ELF-1 (cell line): Measurements from ENCODE around the gene CALR3.
A peak's percentile ranks its signal among the peaks of the same experiment; 100 is the strongest.
"Not testable (repeated sequence)": the region's sequence is repeated elsewhere in the genome, so short reads cannot be mapped to it uniquely, and the experiment has no call there.

Source experiments
- DNase-seq: peaks from one replicate; pipeline ENCODE4 v3.0.0-alpha.2; 2016; ENCODE audit warnings: low read depth, low spot score

CALR3 gene

GRCh38 chr19:16497042-16497441 is 1.1 kb upstream of the CALR3 start:
- no peak for DNase-seq

DNA sequence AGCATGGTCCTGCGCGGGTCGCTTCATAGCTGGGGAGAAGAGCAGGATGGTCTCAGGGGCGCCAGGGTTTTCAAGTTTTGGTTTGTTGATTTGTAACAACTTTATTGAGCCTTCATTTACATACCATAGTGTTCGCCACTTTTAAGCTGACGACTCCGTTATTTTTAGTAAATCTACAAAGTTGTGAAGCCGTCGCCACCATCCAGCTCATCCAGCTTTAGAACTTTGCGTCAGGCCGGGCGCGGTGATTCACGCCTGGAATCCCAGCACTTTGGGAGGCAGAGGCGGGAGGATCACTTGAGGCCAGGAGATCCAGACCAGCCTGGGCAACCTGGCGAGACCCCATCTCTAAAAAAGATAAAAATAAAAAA is 631 bp upstream of the CALR3 start:
- DNase-seq = no peak

- not testable (repeated sequence) for DNase-seq
Measured at GRCh38 chr19:16486476-16486875, 9.5 kb downstream of the CALR3 start.

DNA sequence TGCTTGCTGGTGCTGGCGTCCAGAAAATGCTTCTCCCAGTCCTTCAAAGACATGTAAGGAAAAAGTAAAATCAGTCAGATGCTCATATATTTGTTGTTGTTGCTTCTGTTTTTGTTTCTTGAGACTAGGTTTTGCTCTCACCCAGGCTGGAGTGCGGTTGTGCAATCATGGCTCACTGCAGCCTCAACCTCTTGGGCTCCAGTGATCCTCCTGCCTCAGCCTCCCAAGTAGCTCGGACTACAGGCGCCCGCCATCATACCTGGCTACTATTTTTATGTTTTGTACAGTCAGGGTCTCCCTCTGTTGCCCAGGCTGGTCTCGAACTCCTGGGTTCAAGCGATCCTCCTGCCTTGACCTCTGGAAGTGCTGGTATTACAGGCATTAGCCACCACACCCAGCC is 13.2 kb downstream of the CALR3 start:
- DNase-seq = no peak

DNA sequence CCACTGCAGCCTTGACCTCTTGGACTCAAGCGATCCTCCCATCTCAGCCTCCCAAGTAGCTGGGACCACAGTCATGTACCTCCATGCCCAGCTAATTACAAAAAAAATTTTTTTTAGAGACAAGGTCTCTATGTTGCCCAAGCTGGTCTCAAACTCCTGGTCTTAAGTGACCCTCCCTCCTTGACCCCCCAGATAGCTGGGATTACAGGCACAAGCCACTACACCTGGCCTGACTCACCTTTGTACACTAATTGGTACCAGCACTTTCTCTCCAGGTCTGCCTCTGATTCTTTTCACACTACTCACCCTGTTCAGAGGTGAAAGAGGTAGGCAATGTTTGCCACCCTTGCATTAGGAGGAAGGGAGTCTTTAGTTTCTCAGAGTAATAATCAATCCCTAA is 18.7 kb downstream of the CALR3 start:
- no peak for DNase-seq

- peak; percentile 49 for DNase-seq
Measured at GRCh38 chr19:16476401-16476800, 19.6 kb downstream of the CALR3 start.

GRCh38 chr19:16473875-16474392 is 22.0 kb downstream of the CALR3 start:
- DNase-seq = no peak

GRCh38 chr19:16472992-16473391 is 23.0 kb downstream of the CALR3 start:
- no peak for DNase-seq

DNA sequence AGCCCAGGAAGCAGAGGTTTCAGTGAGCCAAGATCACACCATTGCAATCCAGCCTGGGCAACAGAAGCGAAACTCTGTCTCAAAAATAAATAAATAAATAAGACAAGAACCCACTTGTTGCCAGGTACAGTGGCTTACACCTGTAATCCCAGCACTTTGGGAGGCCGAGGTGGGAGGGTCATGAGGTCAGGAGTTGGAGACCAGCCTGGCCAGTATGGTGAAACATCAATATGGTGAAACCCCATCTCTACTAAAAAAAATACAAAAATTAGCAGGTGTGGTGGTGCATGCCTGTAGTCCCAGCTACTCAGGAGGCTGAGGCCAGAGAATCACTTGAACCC is 23.4 kb downstream of the CALR3 start:
- not testable (repeated sequence) for DNase-seq

GRCh38 chr19:16470911-16471811 is 24.8 kb downstream of the CALR3 start:
- DNase-seq = peak; percentile 29

GRCh38 chr19:16470541-16470910 is 25.4 kb downstream of the CALR3 start:
- DNase-seq = no peak

DNA sequence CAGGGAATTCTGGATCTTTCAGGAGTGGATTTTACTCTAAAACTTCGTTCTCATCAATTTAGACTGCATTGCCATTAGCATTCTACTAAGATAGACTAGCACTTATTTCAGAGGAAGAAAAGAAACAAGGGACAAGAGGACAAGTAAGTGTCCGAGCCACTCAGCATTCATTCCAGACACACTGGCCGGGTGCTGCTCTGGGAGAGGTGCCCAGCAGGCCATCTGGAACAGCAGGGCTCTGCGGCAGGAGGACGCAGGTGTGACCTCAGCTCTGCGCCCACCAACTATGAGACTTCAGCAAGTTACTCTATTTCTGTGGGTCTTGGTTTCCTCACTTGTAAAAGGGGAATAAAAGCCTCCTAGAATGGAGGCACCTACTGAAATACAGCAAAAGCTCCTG is 28.4 kb downstream of the CALR3 start:
- DNase-seq = no peak

DNA sequence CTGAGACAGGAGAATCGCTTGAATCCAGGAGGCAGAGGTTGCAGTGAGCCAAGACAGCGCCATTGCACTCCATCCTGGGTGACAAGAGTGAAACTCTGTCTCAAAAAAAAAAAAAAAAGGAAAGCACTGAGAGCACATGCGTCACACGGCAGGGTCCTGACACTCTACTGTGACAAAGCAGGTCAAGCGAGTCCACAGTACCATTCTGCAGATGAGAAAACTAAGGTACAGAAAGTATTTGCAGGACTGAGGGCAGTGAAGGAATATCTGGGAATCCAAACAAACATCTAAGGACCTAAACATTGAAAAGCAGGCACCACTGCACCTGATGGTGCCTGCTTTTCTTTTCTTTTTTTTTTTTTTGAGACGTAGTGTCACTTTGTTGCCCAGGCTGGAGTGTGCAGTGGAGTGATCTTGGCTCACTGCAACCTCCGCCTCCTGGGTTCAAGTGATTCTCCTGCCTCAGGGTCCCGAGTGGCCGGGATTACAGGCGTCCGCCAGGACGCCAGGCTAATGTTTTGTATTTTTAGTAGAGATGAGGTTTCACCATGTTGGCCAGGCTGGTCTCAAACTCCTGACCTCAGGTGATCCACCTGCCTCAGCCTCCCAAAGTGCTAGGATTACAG is 29.1 kb downstream of the CALR3 start:
- not testable (repeated sequence) for DNase-seq

GRCh38 chr19:16465239-16465638 is 30.7 kb downstream of the CALR3 start:
- no peak for DNase-seq

GRCh38 chr19:16463991-16464575 is 31.9 kb downstream of the CALR3 start:
- peak; percentile 88 for DNase-seq

- no peak for DNase-seq
Measured at GRCh38 chr19:16463341-16463990, 32.5 kb downstream of the CALR3 start.

DNA sequence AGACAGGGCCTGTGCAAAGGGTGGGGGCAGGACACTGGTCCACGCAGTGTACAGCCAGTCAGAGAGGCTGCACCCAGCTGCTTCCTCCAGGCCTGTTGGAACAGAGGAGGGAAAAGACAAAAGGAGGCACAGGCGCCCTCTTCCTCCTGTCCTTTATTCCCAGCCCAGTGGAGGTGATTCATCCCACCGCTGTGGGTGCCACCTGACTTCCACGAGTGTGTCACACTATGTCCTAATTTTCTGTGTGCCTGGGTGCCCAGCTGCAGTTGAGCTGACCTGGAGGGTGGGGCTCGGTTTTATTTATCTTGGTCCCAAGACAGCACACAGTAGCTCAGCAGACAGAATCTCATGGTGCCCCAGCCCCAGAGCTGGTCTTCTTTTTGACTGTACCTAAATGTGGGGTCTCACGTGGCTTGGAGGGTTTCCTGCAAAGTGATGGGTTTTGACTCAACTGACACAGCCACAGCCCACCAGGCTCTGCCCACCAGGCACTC is 33.2 kb downstream of the CALR3 start:
- DNase-seq = no peak

GRCh38 chr19:16461630-16462051 is 34.3 kb downstream of the CALR3 start:
- no peak for DNase-seq

GRCh38 chr19:16460454-16460853 is 35.5 kb downstream of the CALR3 start:
- DNase-seq = no peak

GRCh38 chr19:16459680-16460079 is 36.3 kb downstream of the CALR3 start:
- DNase-seq = no peak

GRCh38 chr19:16458391-16459341 is 37.3 kb downstream of the CALR3 start:
- DNase-seq = no peak
